Measurements from ENCODE around the gene NKD2. TPM values are rescaled to one million over a fixed set of nuclear protein-coding genes. Genes with fewer than 3 reads are reported as not detected.
"Not testable (repeated sequence)": the region's sequence is repeated elsewhere in the genome, so short reads cannot be mapped to it uniquely, and the experiment has no call there.

The NKD2 gene
- total RNA-seq, 1 experiment from 2014 or later: 0.57 TPM

GRCh38 chr5:1080432-1080831 is 71.8 kb downstream of the NKD2 start:
- peaks cover 7% of the 10 kb centered on the region; the same call in 1 of the 2 replicates for H3K36me3 ChIP-seq (ENCODE audit: low read depth)
- intact Hi-C loops (cut with micrococcal nuclease; ENCODE audit: unreplicated experiment): no loop called here
- peaks cover 23% of the 10 kb centered on the region for H4K20me1 ChIP-seq (ENCODE audit: insufficient read depth)
- no peak for DNase-seq
- H3K27ac ChIP-seq: no peak overlapping the region
- H3K9me2 ChIP-seq (ENCODE audit: insufficient read depth): no peaks in the 10 kb centered on the region
- H3K4me1 ChIP-seq (replicated peaks; ENCODE audit: insufficient read depth): no peaks in the 10 kb centered on the region
- H3K4me2 ChIP-seq: no peak overlapping the region
- peaks cover 6% of the 10 kb centered on the region; the same call in 1 of the 2 replicates for H3F3A ChIP-seq (ENCODE audit: insufficient read depth, low read depth)
- no peaks in the 10 kb centered on the region for H3K9me3 ChIP-seq (ENCODE audit: insufficient read depth, low read depth)
- no peaks in the 10 kb centered on the region for H3K27me3 ChIP-seq (ENCODE audit: insufficient read depth, low read depth)
- no peak for TF ChIP-seq EZH2 (IDR thresholded peaks at IDR 0.05; ENCODE audit: low read depth)
- TF ChIP-seq CTCF (conservative IDR thresholded peaks at IDR 0.05): no peak
- ChIA-PET POLR2A (ENCODE audit: unreplicated experiment) (no interaction called here), CTCF (no interaction called here)
- no TSS peak for BruUV-seq (replicated peaks)
- H3K4me3 ChIP-seq: no peak overlapping the region
- no peak overlapping the region for H2AFZ ChIP-seq
- H3K79me2 ChIP-seq (ENCODE audit: low read depth): no peaks in the 10 kb centered on the region

GRCh38 chr5:1081519-1081918 is 72.9 kb downstream of the NKD2 start:
- Histone ChIP-seq H3K9me2 (ENCODE audit: insufficient read depth) (no peaks in the 10 kb centered on the region), H3K79me2 (ENCODE audit: low read depth) (no peaks in the 10 kb centered on the region), H3K27ac (no peak overlapping the region), H3K9me3 (ENCODE audit: insufficient read depth, low read depth) (no peaks in the 10 kb centered on the region), H2AFZ (no peak overlapping the region), H3K27me3 (ENCODE audit: insufficient read depth, low read depth) (no peaks in the 10 kb centered on the region), H4K20me1 (ENCODE audit: insufficient read depth) (peaks cover 28% of the 10 kb centered on the region), H3K36me3 (ENCODE audit: low read depth) (peaks cover 4% of the 10 kb centered on the region; the same call in 1 of the 2 replicates), H3K4me3 (no peak overlapping the region), H3K4me2 (no peak overlapping the region), H3F3A (ENCODE audit: insufficient read depth, low read depth) (peaks cover 6% of the 10 kb centered on the region; the same call in 1 of the 2 replicates), H3K4me1 (replicated peaks; ENCODE audit: insufficient read depth) (no peaks in the 10 kb centered on the region)
- intact Hi-C loops (cut with micrococcal nuclease; ENCODE audit: unreplicated experiment): no loop called here
- POLR2A ChIA-PET (ENCODE audit: unreplicated experiment): no interaction called here
- no TSS peak for BruUV-seq (replicated peaks)
- CTCF ChIA-PET: no interaction called here
- DNase-seq: no peak
- TF ChIP-seq EZH2 (IDR thresholded peaks at IDR 0.05; ENCODE audit: low read depth): no peak
- no peak for TF ChIP-seq CTCF (conservative IDR thresholded peaks at IDR 0.05)

- POLR2A ChIA-PET (ENCODE audit: unreplicated experiment); H3K27ac ChIP-seq; DNase-seq; H3K4me1 ChIP-seq (replicated peaks; ENCODE audit: insufficient read depth); H3K27me3 ChIP-seq (ENCODE audit: insufficient read depth, low read depth); H3K36me3 ChIP-seq (ENCODE audit: low read depth); CTCF ChIA-PET; H3K9me3 ChIP-seq (ENCODE audit: insufficient read depth, low read depth); H3K9me2 ChIP-seq (ENCODE audit: insufficient read depth); H3K79me2 ChIP-seq (ENCODE audit: low read depth); H3K4me2 ChIP-seq; H3F3A ChIP-seq (ENCODE audit: insufficient read depth, low read depth); H3K4me3 ChIP-seq; BruUV-seq (replicated peaks); H2AFZ ChIP-seq; intact Hi-C loops (cut with micrococcal nuclease; ENCODE audit: unreplicated experiment): not testable (repeated sequence)
- peaks cover 32% of the 10 kb centered on the region for H4K20me1 ChIP-seq (ENCODE audit: insufficient read depth)
Measured at GRCh38 chr5:1083026-1083425, 74.4 kb downstream of the NKD2 start.
